GM12873 (cell line): Measurements from ENCODE around the gene NAA10.

Experiments used
- TF ChIP-seq, protein P1 (sequence below): IDR thresholded peaks from 2 replicates; pipeline ENCODE4 v1.5.1; 2012; ENCODE audit warnings: low read depth, mild to moderate bottlenecking, moderate library complexity, low read length, control low read depth; ENCODE audit not compliant: insufficient read depth; ENCODE audit errors: missing control alignments

Gene NAA10

DNA sequence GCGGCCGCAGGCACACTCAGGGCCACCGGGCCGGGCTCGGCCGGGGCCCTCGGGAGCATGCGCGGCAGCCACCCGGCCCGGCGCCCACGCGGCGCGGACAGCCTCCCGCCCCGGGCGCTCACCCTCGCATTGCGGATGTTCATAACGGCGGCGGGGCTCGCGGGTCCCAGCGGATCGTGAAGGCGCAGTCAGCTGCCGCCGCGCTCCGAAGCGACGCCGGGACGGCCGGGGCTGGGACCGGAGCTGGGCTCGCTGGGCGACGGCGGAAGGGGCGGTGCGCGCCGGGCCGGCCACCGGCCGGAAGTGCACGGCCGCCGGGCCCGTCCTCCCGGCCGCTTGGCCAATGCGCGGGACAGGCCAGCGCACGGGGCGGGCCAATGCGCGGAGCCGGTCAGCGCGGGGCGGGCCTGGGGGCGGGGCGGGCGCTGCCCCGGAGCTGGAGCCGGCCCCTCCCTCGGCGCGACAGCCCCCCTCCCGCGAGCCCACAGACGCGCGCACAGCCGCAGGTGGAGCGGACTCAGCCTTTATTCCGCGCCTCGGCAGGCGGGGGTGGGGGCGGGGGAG is at the start of gene NAA10:
Gene NAA10, minus strand, starts transcription at position 276 of the 564 bp plus-strand sequence. Its CDS starts 133 bp downstream, at position 143.
- TF ChIP-seq, protein P1, sequence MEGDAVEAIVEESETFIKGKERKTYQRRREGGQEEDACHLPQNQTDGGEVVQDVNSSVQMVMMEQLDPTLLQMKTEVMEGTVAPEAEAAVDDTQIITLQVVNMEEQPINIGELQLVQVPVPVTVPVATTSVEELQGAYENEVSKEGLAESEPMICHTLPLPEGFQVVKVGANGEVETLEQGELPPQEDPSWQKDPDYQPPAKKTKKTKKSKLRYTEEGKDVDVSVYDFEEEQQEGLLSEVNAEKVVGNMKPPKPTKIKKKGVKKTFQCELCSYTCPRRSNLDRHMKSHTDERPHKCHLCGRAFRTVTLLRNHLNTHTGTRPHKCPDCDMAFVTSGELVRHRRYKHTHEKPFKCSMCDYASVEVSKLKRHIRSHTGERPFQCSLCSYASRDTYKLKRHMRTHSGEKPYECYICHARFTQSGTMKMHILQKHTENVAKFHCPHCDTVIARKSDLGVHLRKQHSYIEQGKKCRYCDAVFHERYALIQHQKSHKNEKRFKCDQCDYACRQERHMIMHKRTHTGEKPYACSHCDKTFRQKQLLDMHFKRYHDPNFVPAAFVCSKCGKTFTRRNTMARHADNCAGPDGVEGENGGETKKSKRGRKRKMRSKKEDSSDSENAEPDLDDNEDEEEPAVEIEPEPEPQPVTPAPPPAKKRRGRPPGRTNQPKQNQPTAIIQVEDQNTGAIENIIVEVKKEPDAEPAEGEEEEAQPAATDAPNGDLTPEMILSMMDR = no peak

DNA sequence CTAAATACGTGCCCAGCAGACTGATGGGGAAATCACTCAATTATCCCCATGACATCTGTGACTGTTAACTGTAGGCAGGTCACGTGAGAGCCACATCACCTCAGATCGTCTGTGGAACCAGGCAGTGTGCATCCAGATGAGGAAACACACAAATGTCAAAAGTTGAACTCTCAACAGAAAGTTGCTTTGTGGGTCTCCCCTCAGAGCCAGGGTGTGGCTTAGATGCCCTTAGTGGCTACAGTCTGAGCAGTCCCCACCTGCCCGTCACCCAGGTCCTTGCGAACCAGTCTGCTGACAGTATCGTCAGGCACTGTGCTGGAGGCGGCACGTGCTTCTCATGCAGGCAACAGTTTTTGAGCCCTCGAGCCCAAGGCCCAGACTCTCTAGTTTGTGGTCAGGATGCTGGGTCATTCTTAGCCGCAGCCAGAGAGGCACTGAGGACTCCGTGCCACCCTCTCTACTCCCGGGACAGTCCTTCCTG is 48.5 kb upstream of the NAA10 start:
- TF ChIP-seq, protein P1 = no peak

DNA sequence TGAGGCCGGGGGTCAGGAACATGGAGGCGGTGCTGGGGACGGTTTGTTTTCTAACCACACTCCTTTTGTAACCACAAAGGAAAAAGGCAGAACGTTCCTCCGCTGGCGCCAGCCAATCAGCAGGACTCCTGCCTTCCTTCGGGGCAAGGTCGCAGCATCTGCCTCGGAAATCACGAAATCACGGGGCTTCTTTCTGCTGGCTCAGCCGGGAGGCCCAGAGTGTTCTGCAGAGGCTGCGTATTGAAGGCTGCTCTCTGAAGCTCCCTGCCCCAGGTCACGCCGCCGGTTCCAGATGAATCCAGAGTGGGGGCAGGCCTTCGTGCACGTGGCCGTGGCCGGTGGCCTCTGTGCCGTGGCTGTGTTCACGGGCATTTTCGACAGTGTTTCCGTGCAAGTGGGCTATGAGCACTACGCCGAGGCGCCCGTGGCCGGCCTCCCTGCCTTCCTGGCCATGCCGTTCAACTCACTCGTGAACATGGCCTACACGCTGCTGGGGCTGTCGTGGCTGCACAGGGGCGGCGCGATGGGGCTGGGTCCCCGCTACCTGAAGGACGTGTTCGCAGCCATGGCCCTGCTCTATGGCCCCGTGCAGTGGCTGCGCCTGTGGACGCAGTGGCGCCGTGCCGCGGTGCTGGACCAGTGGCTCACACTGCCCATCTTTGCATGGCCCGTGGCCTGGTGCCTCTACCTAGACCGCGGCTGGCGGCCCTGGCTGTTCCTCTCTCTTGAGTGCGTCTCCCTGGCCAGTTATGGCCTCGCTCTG is 47.1 kb upstream of the NAA10 start:
- TF ChIP-seq, protein P1 = no peak

DNA sequence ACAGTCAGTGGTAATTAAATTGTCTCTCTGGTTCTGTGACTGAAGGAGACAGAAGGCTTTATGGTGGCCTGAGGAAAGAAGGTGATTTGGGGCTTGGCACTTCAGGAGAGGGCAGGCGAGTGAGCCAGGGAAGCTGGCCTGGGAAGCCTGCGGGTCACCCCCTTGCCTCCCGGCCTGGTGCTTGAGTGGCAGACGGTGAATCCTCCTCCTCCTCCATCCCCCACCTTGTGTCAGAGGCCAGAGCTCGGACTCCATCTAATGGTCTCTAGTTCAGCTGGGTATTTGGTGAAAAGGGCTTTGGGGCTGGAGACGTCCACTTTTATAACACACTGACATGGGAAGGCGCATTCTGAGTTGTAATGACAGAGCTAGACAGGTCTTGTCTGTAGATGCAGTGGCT is 46.4 kb upstream of the NAA10 start:
- TF ChIP-seq, protein P1 = no peak

DNA sequence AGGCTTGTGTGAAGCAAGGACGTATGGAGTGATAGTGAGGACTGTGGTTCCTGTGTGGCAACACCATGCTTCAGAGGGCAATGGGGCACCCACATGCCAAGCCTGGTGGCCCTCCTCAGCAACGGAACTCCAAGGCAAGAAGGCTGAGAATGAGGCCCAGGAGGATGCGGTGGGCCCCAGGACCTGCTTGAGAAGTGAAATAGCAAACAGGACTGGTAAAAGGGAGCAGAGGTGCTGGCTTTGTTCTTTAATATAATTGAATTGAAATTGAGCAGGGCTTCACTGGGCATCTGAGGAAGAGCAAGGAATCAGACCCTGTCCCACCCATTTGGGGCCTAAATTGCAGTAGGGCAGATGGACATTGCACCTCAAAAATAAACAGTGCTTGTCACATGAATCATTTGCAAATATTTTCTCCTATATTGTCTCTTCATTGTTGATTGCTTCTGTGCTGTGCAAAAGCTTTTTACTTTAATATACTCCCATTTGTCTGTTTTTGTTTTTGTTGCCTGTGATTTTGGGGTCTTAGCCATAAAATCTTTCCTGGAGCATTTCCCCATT is 40.0 kb upstream of the NAA10 start:
- TF ChIP-seq, protein P1 = no peak

DNA sequence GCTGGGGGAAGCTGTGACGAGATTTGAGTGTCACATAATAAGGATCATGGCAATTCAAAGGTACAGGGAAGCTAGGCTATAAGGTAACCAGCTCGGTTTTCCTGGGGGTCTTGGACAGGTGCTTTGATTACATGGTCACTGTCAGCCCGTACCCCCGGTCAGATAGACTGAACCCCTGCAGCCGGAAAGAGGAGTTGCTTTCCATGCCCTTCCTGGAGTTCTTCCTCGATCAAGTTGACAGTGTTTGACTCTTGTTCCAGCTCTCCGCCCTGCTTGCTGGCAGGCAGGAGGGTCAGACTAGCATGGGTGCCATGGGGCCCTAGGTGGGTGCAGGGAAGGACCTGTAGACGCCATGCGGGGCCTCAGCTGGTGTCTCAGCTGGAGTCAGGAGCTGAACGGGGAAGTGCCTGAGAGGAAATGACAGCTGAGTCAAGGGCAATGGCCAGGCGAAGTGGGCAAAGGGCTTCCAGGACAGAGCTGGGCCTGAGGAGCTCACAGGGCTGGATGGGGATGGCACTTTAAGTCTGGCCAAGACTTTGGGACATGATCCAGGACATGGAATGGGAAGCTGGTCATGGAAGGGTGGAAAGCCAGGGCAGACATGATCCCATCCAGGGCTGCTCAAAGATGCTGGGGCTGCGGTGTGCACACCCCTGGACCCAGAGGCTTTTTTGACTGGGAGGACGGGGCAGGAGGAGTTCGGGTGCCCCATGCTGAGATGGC is 39.3 kb upstream of the NAA10 start:
- TF ChIP-seq, protein P1 = no peak
